HepG2 (cell line): Measurements from ENCODE around the gene SUPT4H1. TPM values are rescaled to one million over a fixed set of nuclear protein-coding genes. Genes with fewer than 3 reads are reported as not detected.

Experiments
- ATF3 ChIP-seq: sonication (generic); formaldehyde crosslinking; IDR thresholded peaks from 2 replicates; pipeline ENCODE4 v1.4.0; 2020; ENCODE audit warnings: missing genetic modification reagents
- ELF4 ChIP-seq: sonication (generic); formaldehyde crosslinking; IDR thresholded peaks from 2 replicates; pipeline ENCODE4 v1.5.0; 2020; ENCODE audit warnings: missing genetic modification reagents, mild to moderate bottlenecking, moderate library complexity, borderline replicate concordance
- HHEX ChIP-seq: IDR thresholded peaks from 2 replicates; pipeline ENCODE4 v1.6.1; 2016; ENCODE audit warnings: control low read depth
- HOXA5 ChIP-seq: sonication (generic); formaldehyde crosslinking; IDR thresholded peaks from 2 replicates; pipeline ENCODE4 v1.4.0; 2020; ENCODE audit warnings: missing genetic modification reagents
- MAF1 ChIP-seq: sonication (generic); formaldehyde crosslinking; IDR thresholded peaks from 2 replicates; pipeline ENCODE4 v1.5.0; 2020; ENCODE audit warnings: missing genetic modification reagents, borderline replicate concordance
- NAIF1 ChIP-seq: sonication (generic); formaldehyde crosslinking; IDR thresholded peaks from 2 replicates; pipeline ENCODE4 v1.5.0; 2020; ENCODE audit warnings: mild to moderate bottlenecking, missing genetic modification reagents, borderline replicate concordance
- NFAT5 ChIP-seq: sonication (generic); formaldehyde crosslinking; IDR thresholded peaks from 2 replicates; pipeline ENCODE4 v1.4.0; 2020; ENCODE audit warnings: missing genetic modification reagents
- NFYB ChIP-seq: sonication (generic); formaldehyde crosslinking; IDR thresholded peaks from 2 replicates; pipeline ENCODE4 v1.4.0; 2020; ENCODE audit warnings: missing genetic modification reagents
- NR2C2 ChIP-seq: sonication (generic); formaldehyde crosslinking; IDR thresholded peaks from 2 replicates; pipeline ENCODE4 v1.4.0; 2020; ENCODE audit warnings: missing genetic modification reagents, mild to moderate bottlenecking, moderate library complexity, borderline replicate concordance
- NRL ChIP-seq: sonication (generic); formaldehyde crosslinking; IDR thresholded peaks from 2 replicates; pipeline ENCODE4 v1.5.0; 2020; ENCODE audit warnings: missing genetic modification reagents, mild to moderate bottlenecking, moderate library complexity, borderline replicate concordance
- ZBTB14 ChIP-seq: sonication (generic); formaldehyde crosslinking; IDR thresholded peaks from 2 replicates; pipeline ENCODE4 v1.4.0; 2020; ENCODE audit warnings: missing genetic modification reagents
- ZBTB34 ChIP-seq: sonication (generic); formaldehyde crosslinking; IDR thresholded peaks from 2 replicates; pipeline ENCODE4 v1.8.0; 2022; ENCODE audit warnings: mild to moderate bottlenecking, missing genetic modification reagents
- ZFP62 ChIP-seq: sonication (generic); formaldehyde crosslinking; IDR thresholded peaks from 2 replicates; pipeline ENCODE4 v1.4.0; 2020; ENCODE audit warnings: missing genetic modification reagents
- ZGPAT ChIP-seq: IDR thresholded peaks from 2 replicates; pipeline ENCODE4 v1.6.1; 2016; ENCODE audit warnings: mild to moderate bottlenecking
- ZNF256 ChIP-seq: sonication (generic); formaldehyde crosslinking; conservative IDR thresholded peaks from 2 replicates; pipeline ENCODE4 v1.4.0; 2020; ENCODE audit warnings: missing genetic modification reagents
- ZNF3 ChIP-seq: IDR thresholded peaks from 2 replicates; pipeline ENCODE4 v1.7.0; 2017; ENCODE audit warnings: inconsistent platforms
- ZNF552 ChIP-seq: sonication (generic); formaldehyde crosslinking; IDR thresholded peaks from 2 replicates; pipeline ENCODE4 v1.9.0; 2022; ENCODE audit warnings: missing genetic modification reagents, mild to moderate bottlenecking, borderline replicate concordance
- ZNF850 ChIP-seq: sonication (generic); formaldehyde crosslinking; conservative IDR thresholded peaks from 2 replicates; pipeline ENCODE4 v1.9.0; 2021; ENCODE audit warnings: mild to moderate bottlenecking, missing genetic modification reagents
- ZSCAN30 ChIP-seq: sonication (generic); formaldehyde crosslinking; IDR thresholded peaks from 2 replicates; pipeline ENCODE4 v1.5.0; 2020; ENCODE audit warnings: mild to moderate bottlenecking, missing genetic modification reagents
- polyA plus RNA-seq, 8 experiments: library from polyadenylated mRNA; depleted of rRNA in 3 of 8; stranded (reverse) in 7 of 8; unstranded in 1 of 8; fragments of >200 nt; fragmentation: Illumina TruSeq in 4 of 8; extraction: Trizol in 4 of 8; gene quantifications; 2 replicates each; pipeline versions ENCODE4 v1.2.1 to v1.2.3, GENCODE V29; 2011 to 2016; ENCODE audit warnings: low read depth in 4 of 8, missing spikeins in 1 of 8, mixed read lengths in 1 of 8; ENCODE audit not compliant: insufficient read depth in 1 of 8
- total RNA-seq, 5 experiments: library from RNA; depleted of rRNA; stranded (reverse); fragments of >200 nt; fragmentation: Illumina TruSeq; extraction: Trizol; gene quantifications; 2 replicates each; pipeline ENCODE4 v1.2.3, GENCODE V29; 2016; ENCODE audit warnings: low read depth in 1 of 5

Gene SUPT4H1
- total and polyA plus RNA-seq, 2 of the 13 experiments (the other 11 are each of a cell fraction or from before 2014, with no cell fraction given) = 155 to 244 TPM

- peak; percentile 30; the same call in 1 of the 2 replicates for TF ChIP-seq ZBTB14 (CRISPR knock-in tag)
- TF ChIP-seq ZGPAT (CRISPR knock-in tag) = peak; percentile 93; the same call in 1 of the 2 replicates
- TF ChIP-seq HHEX = no peak
- TF ChIP-seq ATF3 (CRISPR knock-in tag) = no peak; the same call in 1 of the 2 replicates
- peak; percentile 93 for TF ChIP-seq MAF1 (CRISPR knock-in tag)
- peak; percentile 99 for TF ChIP-seq NR2C2
- no peak for TF ChIP-seq ZBTB34
- TF ChIP-seq ZNF850 (CRISPR knock-in tag) = no peak
- peak; percentile 94; the same call in 1 of the 2 replicates for TF ChIP-seq ELF4 (CRISPR knock-in tag)
- TF ChIP-seq ZNF3 (CRISPR knock-in tag) = no peak
- TF ChIP-seq ZNF552 (CRISPR knock-in tag) = peak; percentile 60; the same call in 1 of the 2 replicates
- TF ChIP-seq NFYB (CRISPR knock-in tag) = peak; percentile 11
- TF ChIP-seq NAIF1 (CRISPR knock-in tag) = no peak; the same call in 1 of the 2 replicates
- peak; percentile 88; the same call in 1 of the 2 replicates for TF ChIP-seq NFAT5 (CRISPR knock-in tag)
- no peak; the same call in 1 of the 2 replicates for TF ChIP-seq ZSCAN30 (CRISPR knock-in tag)
- no peak; the same call in 1 of the 2 replicates for TF ChIP-seq ZFP62
- peak; percentile 51; the same call in 1 of the 2 replicates for TF ChIP-seq HOXA5 (CRISPR knock-in tag)
- peak; percentile 93 for TF ChIP-seq NRL (CRISPR knock-in tag)
- peak; percentile 84; the same call in 1 of the 2 replicates for TF ChIP-seq ZNF256 (CRISPR knock-in tag)
These were observed at the start of gene SUPT4H1 (continued) for GRCh38 chr17:58351831-58352595.
